Measurements from ENCODE around the gene ZNF652. TPM values are rescaled to one million over a fixed set of nuclear protein-coding genes. Genes with fewer than 3 reads are reported as not detected.

The ZNF652 gene
- total and polyA plus RNA-seq, 2 of the 4 experiments (the other 2 are of a cell fraction) = 3.6 to 8.8 TPM

DNA sequence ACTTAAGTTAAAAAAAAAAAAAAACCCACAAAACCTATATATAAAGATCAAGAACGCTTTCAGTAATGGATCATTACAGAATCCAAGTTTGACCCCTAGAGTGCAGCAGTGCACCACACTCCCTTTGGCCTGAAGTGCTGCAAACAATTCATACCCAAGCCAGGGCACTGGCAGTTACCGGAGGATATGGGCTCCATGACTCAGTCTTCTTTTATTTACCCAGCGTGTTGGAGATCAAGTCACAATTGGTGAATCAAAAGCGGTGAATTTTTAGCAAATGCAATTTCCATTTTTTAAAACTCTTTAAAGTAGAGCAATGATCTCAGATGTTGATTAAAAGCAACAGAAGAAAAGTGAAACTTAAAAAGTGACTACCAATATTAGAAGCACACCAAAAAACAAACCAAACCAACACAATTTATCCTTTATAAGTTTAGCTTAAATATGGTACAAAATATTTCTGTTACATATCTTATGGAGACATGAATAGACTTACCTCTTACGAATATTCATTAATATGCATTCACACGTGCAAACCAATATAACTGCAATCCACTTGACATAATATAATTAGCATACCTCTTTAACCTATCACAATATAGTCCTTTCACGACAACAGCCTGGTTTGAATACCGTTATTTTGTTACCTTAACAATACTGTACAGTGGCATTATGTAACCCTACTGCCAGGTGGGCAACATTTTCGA lies 46.3 kb downstream of the ZNF652 start:
- H3K14ac ChIP-seq (replicated peaks; ENCODE audit: low read depth, low read length) = no peak overlapping the region
- H3K27ac ChIP-seq (ENCODE audit: insufficient read depth, low read length) = no peak overlapping the region
- no peak overlapping the region for H2BK120ac ChIP-seq (ENCODE audit: low read depth, low read length)
- no peaks in the 10 kb centered on the region for H3K9me3 ChIP-seq (ENCODE audit: control insufficient read depth, insufficient read depth, low read length)
- H2AK5ac ChIP-seq (ENCODE audit: low read depth, low read length) = no peak overlapping the region
- ATAC-seq (ENCODE audit: low read depth) (peak; percentile 99), DNase-seq (peak; percentile 91)
- peaks cover 3% of the 10 kb centered on the region; the same call in 1 of the 2 replicates for H3K4me1 ChIP-seq (ENCODE audit: control insufficient read depth, insufficient read depth, low read length)
- H2BK5ac ChIP-seq (ENCODE audit: low read depth, low read length, poor library complexity, severe bottlenecking) = no peak overlapping the region
- ChIA-PET POLR2A (ENCODE audit: unreplicated experiment) (interaction anchor here (0.6 kb wide), 1 partner anchor 25 kb away, joined by 3 read pairs; no protein-coding TSS in a partner anchor), CTCF (interaction anchor here (0.6 to 1.3 kb wide), 5 partner anchors 20 to 97 kb away, joined by 3 read pairs; no protein-coding TSS in a partner anchor)
- H3K27me3 ChIP-seq (ENCODE audit: control insufficient read depth, insufficient read depth, low read length) = no peaks in the 10 kb centered on the region
- no peak overlapping the region for H3K9ac ChIP-seq (ENCODE audit: low read depth, low read length)
- H3K4me2 ChIP-seq (ENCODE audit: low read depth, low read length) = peak overlapping the region; percentile 34; the same call in 1 of the 2 replicates
- H2AK9ac ChIP-seq (replicated peaks; ENCODE audit: low read depth, low read length, poor library complexity) = no peak overlapping the region
- 75% methylated on average over 3 of the region's 9 CpGs; no CpG with 5 or more reads in 1 of the 2 experiments for WGBS, 2 experiments (ENCODE audit: extremely low coverage in 2 of 2, insufficient read length in 1 of 2)
- in situ Hi-C loops (cut with MboI; ENCODE audit: low sequenced_read_pairs) (loop anchor here (5.0 to 10.0 kb wide), 2 partner anchors 82 to 229 kb away; no protein-coding TSS in a partner anchor), dilution Hi-C loops (cut with HindIII; ENCODE audit: low sequenced_read_pairs, unreplicated experiment) (no loop called here), intact Hi-C loops (cut with micrococcal nuclease) (loop anchor here (1.0 to 2.0 kb wide), 3 partner anchors 47 to 242 kb away; partner anchors contain the start of gene ZNF652)
- no peak overlapping the region for H2BK15ac ChIP-seq (ENCODE audit: low read depth, low read length)
- peaks cover 15% of the 10 kb centered on the region for H3K36me3 ChIP-seq (ENCODE audit: control insufficient read depth, insufficient read depth, low read length)
- peaks cover 6% of the 10 kb centered on the region; the same call in 1 of the 2 replicates for H3K9me1 ChIP-seq (ENCODE audit: insufficient read depth, low read length)
- BruUV-seq (replicated peaks) = no TSS peak
- no peak overlapping the region for H3K23ac ChIP-seq (ENCODE audit: low read depth, low read length)
- peaks cover 3 to 33% of the 10 kb centered on the region in 2 experiments; a peak in 3 of 4 replicates for H3K79me1 ChIP-seq (ENCODE audit: low read depth in 1 of 2, low read length in 2 of 2)
- peaks cover 10% of the 10 kb centered on the region; the same call in 1 of the 2 replicates for H4K20me1 ChIP-seq (ENCODE audit: insufficient read depth, low read length)
- no peak overlapping the region for H3K4me3 ChIP-seq (ENCODE audit: insufficient read depth, low read depth, low read length)
- H2AFZ ChIP-seq (replicated peaks; ENCODE audit: low read length, poor library complexity) = no peak overlapping the region
- H2BK20ac ChIP-seq (ENCODE audit: low read depth, low read length) = no peak overlapping the region
- no peak overlapping the region for H3K4ac ChIP-seq (ENCODE audit: low read depth, low read length)
- no peak overlapping the region for H3K18ac ChIP-seq (ENCODE audit: low read depth, low read length)
- no peak overlapping the region for H4K5ac ChIP-seq (ENCODE audit: low read depth, low read length)
- H3K56ac ChIP-seq (ENCODE audit: extremely low read depth, insufficient read depth, low read length) = no peak overlapping the region
- H4K8ac ChIP-seq (ENCODE audit: low read depth in 2 of 2, low read length in 2 of 2) = no peak overlapping the region
- H4K91ac ChIP-seq (ENCODE audit: insufficient read depth, low read depth, low read length) = no peak overlapping the region
- TF ChIP-seq NFE2L2 (IDR thresholded peaks at IDR 0.05; ENCODE audit: low read depth, low read length) (no peak), POLR2A (IDR thresholded peaks at IDR 0.05; ENCODE audit: low read depth, low read length) (peak; percentile 60; the same call in 1 of the 2 replicates), MXI1 (IDR thresholded peaks at IDR 0.05; ENCODE audit: borderline replicate concordance, low read depth, low read length) (peak; percentile 29; the same call in 1 of the 2 replicates), BHLHE40 (IDR thresholded peaks at IDR 0.05; ENCODE audit: low read depth, low read length) (0 out of 2 replicates have a peak, but pooled peaks have one; percentile 30), RCOR1 (IDR thresholded peaks at IDR 0.05; ENCODE audit: insufficient replicate concordance, low read length) (no peak), SMC3 (IDR thresholded peaks at IDR 0.05; ENCODE audit: low read depth, low read length) (peak; percentile 99), CHD1 (IDR thresholded peaks at IDR 0.05; ENCODE audit: low read depth, low read length) (no peak), FOS (IDR thresholded peaks at IDR 0.05; ENCODE audit: low read depth, low read length) (peak; percentile 52; the same call in 1 of the 2 replicates), RAD21 (IDR thresholded peaks at IDR 0.05; ENCODE audit: low read length) (peak; percentile 99), MAFK (IDR thresholded peaks at IDR 0.05; ENCODE audit: low read depth, low read length) (no peak)
- TF ChIP-seq, protein P1, sequence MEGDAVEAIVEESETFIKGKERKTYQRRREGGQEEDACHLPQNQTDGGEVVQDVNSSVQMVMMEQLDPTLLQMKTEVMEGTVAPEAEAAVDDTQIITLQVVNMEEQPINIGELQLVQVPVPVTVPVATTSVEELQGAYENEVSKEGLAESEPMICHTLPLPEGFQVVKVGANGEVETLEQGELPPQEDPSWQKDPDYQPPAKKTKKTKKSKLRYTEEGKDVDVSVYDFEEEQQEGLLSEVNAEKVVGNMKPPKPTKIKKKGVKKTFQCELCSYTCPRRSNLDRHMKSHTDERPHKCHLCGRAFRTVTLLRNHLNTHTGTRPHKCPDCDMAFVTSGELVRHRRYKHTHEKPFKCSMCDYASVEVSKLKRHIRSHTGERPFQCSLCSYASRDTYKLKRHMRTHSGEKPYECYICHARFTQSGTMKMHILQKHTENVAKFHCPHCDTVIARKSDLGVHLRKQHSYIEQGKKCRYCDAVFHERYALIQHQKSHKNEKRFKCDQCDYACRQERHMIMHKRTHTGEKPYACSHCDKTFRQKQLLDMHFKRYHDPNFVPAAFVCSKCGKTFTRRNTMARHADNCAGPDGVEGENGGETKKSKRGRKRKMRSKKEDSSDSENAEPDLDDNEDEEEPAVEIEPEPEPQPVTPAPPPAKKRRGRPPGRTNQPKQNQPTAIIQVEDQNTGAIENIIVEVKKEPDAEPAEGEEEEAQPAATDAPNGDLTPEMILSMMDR (conservative IDR thresholded peaks at IDR 0.05; ENCODE audit: low read depth, low read length) = peak; percentile 97
- TF ChIP-seq, protein P2, sequence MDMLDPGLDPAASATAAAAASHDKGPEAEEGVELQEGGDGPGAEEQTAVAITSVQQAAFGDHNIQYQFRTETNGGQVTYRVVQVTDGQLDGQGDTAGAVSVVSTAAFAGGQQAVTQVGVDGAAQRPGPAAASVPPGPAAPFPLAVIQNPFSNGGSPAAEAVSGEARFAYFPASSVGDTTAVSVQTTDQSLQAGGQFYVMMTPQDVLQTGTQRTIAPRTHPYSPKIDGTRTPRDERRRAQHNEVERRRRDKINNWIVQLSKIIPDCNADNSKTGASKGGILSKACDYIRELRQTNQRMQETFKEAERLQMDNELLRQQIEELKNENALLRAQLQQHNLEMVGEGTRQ (IDR thresholded peaks at IDR 0.05; ENCODE audit: low read depth, low read length) = no peak
- TF ChIP-seq, protein P3, sequence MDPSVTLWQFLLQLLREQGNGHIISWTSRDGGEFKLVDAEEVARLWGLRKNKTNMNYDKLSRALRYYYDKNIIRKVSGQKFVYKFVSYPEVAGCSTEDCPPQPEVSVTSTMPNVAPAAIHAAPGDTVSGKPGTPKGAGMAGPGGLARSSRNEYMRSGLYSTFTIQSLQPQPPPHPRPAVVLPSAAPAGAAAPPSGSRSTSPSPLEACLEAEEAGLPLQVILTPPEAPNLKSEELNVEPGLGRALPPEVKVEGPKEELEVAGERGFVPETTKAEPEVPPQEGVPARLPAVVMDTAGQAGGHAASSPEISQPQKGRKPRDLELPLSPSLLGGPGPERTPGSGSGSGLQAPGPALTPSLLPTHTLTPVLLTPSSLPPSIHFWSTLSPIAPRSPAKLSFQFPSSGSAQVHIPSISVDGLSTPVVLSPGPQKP (IDR thresholded peaks at IDR 0.05; ENCODE audit: borderline replicate concordance, low read depth, low read length) = no peak

Data from IMR-90 (cell line).